ENCODE data around the gene PRKCH. TPM values are rescaled to one million over a fixed set of nuclear protein-coding genes. Genes with fewer than 3 reads are reported as not detected.
A peak's percentile ranks its signal among the peaks of the same experiment; 100 is the strongest.

Gene PRKCH
- total and polyA plus RNA-seq, 3 experiments from 2014 or later = 165 to 369 (median 166) TPM

DNA sequence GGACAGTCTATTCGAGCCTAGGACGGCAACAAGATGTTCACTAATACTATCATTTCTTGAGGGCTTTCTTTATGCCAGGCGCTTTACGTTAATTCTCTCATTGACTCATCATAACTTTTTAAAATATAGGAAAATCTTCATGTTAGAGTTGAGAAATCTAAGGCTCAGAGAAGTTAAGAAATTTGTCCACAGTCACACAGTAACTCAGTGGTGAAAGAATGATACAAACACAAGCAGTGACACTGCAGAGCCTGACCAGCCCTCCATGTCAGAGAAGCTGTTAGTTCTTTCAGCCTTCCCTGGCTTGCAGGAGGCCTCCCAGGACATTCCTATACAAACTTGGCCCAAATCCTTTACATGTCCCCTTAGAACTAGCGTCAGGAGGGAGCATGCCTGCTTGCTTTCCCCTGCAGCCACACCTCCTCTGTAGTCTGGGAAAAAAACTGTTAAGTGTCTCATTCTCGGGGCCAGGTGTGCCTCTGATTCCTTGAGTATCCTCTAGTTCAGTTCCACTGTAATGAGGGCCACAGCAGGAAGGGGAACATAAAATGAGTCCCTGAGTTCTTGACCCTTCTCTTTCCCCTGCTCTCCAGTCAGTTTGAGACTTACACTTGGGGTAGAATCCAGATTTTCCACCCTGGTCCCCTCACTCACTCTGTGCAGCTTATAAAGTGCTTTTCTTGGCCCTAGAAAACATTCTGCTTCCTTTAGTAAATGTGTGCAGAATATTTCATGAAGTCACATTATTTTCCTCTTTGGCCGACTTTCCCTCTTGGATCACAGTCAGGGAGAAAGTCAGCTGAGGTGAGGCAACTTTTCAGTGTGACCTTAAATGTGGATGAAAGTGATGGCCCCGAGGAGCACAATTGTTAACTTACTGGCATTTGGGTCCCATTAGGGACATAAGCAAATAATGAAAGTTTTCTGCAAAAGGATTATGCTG lies 221.7 kb downstream of the PRKCH start:
- Mint-ChIP-seq H3K4me3 (no peak overlapping the region), H3K27me3 (peaks cover 0 to 5% of the 10 kb centered on the region in 2 donors), H3K36me3 (peaks cover 12 to 99% (median 39%) of the 10 kb centered on the region in 3 donors), H3K4me1 (peaks cover 22 to 34% (median 31%) of the 10 kb centered on the region in 3 donors), H3K27ac (peak overlapping the region in 7 of 8 donors; percentile 57 to 82 (median 68)), H3K9me3 (no peaks in the 10 kb centered on the region)
- Histone ChIP-seq H3K9me3 (ENCODE audit: low read length) (no peaks in the 10 kb centered on the region), H3K4me3 (ENCODE audit: low read length) (no peak overlapping the region), H3K27me3 (ENCODE audit: insufficient read depth, low read length, poor library complexity, severe bottlenecking) (no peaks in the 10 kb centered on the region), H3K36me3 (ENCODE audit: insufficient read depth, low read length) (peaks cover 76% of the 10 kb centered on the region), H3K27ac (ENCODE audit: low read depth, low read length) (no peak overlapping the region), H3K4me1 (ENCODE audit: insufficient read depth, low read length) (no peaks in the 10 kb centered on the region)
- DNase-seq = no peak
- ChIA-PET CTCF (no interaction called here), POLR2A (no interaction called here)

DNA sequence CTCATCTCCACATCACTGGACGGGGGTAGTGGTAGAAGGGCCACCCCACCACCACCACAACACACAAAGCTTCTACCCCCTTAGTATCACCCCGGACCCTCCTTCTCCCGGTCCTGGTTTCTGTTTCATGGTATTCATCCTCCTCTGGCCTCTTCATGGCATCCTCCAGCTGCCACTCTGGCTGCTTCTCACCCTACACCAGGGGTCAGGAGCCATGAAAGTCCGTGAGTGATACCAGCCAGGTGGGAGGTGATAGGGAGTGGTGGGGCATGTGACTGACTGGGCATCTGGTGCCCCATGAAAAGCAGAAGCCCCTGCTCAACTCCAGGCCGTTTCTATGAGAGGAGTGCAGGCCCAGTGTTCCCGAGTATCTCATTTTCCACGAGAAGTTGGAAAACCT lies 222.6 kb downstream of the PRKCH start:
- peaks cover 0 to 4% of the 10 kb centered on the region in 2 donors for H3K27me3 Mint-ChIP-seq
- no peaks in the 10 kb centered on the region for H3K9me3 Mint-ChIP-seq
- H3K4me3 ChIP-seq (ENCODE audit: low read length) = no peak overlapping the region
- peak overlapping the region in 4 of 8 donors; percentile 29 to 87 (median 75) for H3K27ac Mint-ChIP-seq
- no peak overlapping the region for H3K27ac ChIP-seq (ENCODE audit: low read depth, low read length)
- H3K9me3 ChIP-seq (ENCODE audit: low read length) = no peaks in the 10 kb centered on the region
- no peak for DNase-seq
- CTCF ChIA-PET = no interaction called here
- no peaks in the 10 kb centered on the region for H3K4me1 ChIP-seq (ENCODE audit: insufficient read depth, low read length)
- peaks cover 75% of the 10 kb centered on the region for H3K36me3 ChIP-seq (ENCODE audit: insufficient read depth, low read length)
- H3K4me3 Mint-ChIP-seq = no peak overlapping the region
- POLR2A ChIA-PET = no interaction called here
- peaks cover 14 to 28% (median 25%) of the 10 kb centered on the region in 3 donors for H3K4me1 Mint-ChIP-seq
- H3K36me3 Mint-ChIP-seq = peaks cover 12 to 98% (median 34%) of the 10 kb centered on the region in 3 donors
- H3K27me3 ChIP-seq (ENCODE audit: insufficient read depth, low read length, poor library complexity, severe bottlenecking) = no peaks in the 10 kb centered on the region

DNA sequence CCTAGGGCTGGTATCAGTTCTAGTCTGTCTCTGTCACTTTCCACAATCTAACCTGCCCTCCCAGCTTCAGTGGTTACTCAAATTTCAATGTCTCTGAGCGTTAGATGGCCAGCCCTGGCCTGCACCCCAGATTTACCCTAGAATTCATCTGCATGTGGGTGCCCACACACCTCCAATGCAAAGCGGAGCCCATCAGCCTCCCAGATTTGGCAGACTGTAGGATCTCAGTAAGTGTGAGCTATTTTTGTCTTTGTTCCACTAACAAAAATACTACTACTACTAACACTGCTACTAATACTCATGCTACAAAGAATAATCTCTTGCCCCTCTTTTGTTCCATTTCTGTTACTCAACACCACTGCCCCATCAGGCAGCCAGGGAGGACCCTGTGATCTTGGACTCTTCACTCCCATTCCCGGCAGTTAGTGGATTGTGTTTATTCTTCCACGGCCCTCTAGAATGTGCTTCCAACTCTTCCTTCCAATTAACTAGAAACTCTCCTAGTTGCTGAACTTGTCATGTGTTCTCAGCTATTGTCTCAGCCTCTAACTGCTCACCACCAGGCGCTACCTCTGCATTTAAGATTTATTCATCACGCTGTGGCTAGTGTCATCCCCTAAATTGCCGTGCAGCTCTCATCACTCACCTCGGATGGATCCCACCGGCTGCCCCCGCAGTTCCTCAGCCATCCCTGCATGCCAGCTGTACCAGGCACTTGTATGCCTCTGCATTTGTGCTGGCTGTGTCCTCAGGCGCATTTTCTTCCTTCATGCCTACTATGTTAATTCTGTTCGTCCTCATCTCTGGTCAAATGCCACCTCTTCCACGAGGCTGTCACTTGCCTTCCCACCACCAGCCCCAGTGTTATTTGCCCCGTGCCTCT lies 223.3 kb downstream of the PRKCH start:
- peak overlapping the region; percentile 42 to 93 (median 72) for H3K27ac Mint-ChIP-seq

DNA sequence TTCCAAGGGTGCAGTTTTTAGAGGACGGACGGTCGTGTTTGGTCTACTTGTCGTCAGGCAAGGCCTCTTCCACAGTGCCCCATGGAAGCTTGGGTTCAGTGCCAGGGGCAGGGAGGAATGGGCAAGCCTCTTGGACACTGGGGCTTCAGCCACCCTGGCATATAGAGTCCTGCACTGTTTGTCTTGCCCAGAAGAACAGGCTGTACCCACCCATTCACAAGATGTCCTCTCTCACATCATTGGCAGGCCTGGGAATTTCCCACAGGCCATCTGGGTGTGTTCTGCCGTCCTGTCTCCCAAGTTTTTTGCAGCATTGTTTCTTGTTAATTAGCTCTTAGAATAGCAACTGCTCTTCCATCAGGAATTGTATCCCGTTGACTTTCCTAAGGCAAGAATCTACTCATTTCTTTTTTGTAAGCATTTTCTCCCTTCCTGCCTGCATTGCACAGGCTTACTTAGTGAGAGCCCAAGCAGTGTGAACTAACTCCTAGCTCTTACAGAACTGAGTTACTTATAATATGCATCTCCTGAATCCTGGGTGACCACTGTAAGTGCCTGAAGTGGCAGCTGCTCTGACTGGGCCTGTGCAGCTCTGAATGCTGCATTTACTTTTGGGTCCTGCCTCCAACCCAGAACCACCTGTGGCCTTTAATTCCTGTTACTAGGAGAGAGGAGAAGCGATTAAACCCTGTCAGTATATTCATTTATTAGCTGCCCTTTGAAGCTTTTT lies 224.5 kb downstream of the PRKCH start:
- Mint-ChIP-seq H3K36me3 (peaks cover 10 to 98% (median 39%) of the 10 kb centered on the region in 3 donors), H3K27me3 (peaks cover 0 to 3% of the 10 kb centered on the region in 2 donors), H3K27ac (peak overlapping the region in 4 of 8 donors; percentile 65 to 91 (median 85)), H3K4me3 (peak overlapping the region in 1 of 7 donors; percentile 28), H3K4me1 (peaks cover 18 to 39% (median 36%) of the 10 kb centered on the region in 3 donors), H3K9me3 (no peaks in the 10 kb centered on the region)
- no peak overlapping the region for H3K27ac ChIP-seq (ENCODE audit: low read depth, low read length)
- peaks cover 75% of the 10 kb centered on the region for H3K36me3 ChIP-seq (ENCODE audit: insufficient read depth, low read length)
- no peak for DNase-seq
- ChIA-PET POLR2A (interaction anchor here (0.5 kb wide), 1 partner anchor 153 kb away, joined by 3 read pairs; no protein-coding TSS in a partner anchor), CTCF (interaction anchor here (1.4 to 1.5 kb wide), 2 partner anchors 69 to 204 kb away, joined by 4 to 5 read pairs; no protein-coding TSS in a partner anchor)
- H3K27me3 ChIP-seq (ENCODE audit: insufficient read depth, low read length, poor library complexity, severe bottlenecking) = no peaks in the 10 kb centered on the region
- H3K4me1 ChIP-seq (ENCODE audit: insufficient read depth, low read length) = no peaks in the 10 kb centered on the region
- no peaks in the 10 kb centered on the region for H3K9me3 ChIP-seq (ENCODE audit: low read length)
- no peak overlapping the region for H3K4me3 ChIP-seq (ENCODE audit: low read length)

More for the DNA sequence above, 223.3 kb downstream of the PRKCH start:
- Mint-ChIP-seq H3K4me1 (peaks cover 17 to 31% (median 28%) of the 10 kb centered on the region in 3 donors), H3K9me3 (no peaks in the 10 kb centered on the region), H3K4me3 (no peak overlapping the region), H3K36me3 (peaks cover 12 to 98% (median 37%) of the 10 kb centered on the region in 3 donors), H3K27me3 (peaks cover 0 to 3% of the 10 kb centered on the region in 2 donors)
- Histone ChIP-seq H3K27ac (ENCODE audit: low read depth, low read length) (no peak overlapping the region), H3K27me3 (ENCODE audit: insufficient read depth, low read length, poor library complexity, severe bottlenecking) (no peaks in the 10 kb centered on the region), H3K36me3 (ENCODE audit: insufficient read depth, low read length) (peaks cover 76% of the 10 kb centered on the region), H3K4me1 (ENCODE audit: insufficient read depth, low read length) (no peaks in the 10 kb centered on the region), H3K9me3 (ENCODE audit: low read length) (no peaks in the 10 kb centered on the region), H3K4me3 (ENCODE audit: low read length) (no peak overlapping the region)
- POLR2A ChIA-PET = no interaction called here
- DNase-seq = no peak
- CTCF ChIA-PET = no interaction called here

DNA sequence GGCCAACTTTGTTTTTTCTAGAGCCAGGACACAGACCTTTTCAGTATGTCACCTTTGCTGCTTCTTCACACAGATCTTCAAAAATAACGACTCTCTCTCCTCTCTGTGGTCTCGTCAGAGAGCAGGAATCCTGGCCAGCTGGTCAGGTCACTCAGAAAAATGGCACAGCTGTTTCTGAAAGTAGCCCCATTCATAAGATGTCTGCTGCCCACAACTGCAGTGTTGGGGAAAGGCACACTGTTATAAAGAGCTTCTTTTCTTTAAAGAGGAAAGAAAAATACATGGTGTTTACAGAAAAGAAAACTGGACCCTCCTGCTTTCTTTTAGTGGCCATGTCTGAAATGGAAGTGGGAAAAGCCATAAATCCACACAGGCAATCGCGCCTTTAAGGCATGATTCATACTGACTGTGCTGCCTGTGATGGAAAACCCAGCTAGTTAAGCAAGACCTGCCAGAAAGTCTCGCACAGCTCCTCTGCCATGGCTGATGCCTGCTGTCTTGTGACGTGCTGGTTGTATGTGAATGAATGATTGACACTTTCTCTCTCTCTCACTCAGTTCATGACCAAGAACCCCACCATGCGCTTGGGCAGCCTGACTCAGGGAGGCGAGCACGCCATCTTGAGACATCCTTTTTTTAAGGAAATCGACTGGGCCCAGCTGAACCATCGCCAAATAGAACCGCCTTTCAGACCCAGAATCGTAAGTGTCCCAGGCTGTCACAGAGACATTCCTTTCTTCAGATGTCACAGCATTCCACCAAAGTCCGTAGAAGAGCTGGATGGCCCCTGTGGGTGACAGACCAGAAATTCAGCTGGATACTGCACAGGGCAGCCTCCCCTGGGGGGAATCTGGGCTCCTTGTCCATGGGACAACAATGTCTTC lies 226.0 kb downstream of the PRKCH start:
- H3K4me3 ChIP-seq (ENCODE audit: low read length) = no peak overlapping the region
- H3K36me3 ChIP-seq (ENCODE audit: insufficient read depth, low read length) = peaks cover 81% of the 10 kb centered on the region
- H3K27ac ChIP-seq (ENCODE audit: low read depth, low read length) = no peak overlapping the region
- H3K9me3 Mint-ChIP-seq = no peaks in the 10 kb centered on the region
- peaks cover 0 to 2% of the 10 kb centered on the region in 2 donors for H3K27me3 Mint-ChIP-seq
- peak overlapping the region; percentile 23 to 91 (median 73) for H3K27ac Mint-ChIP-seq
- H3K36me3 Mint-ChIP-seq = peaks cover 17 to 99% (median 38%) of the 10 kb centered on the region in 3 donors
- peaks cover 30 to 52% (median 50%) of the 10 kb centered on the region in 3 donors for H3K4me1 Mint-ChIP-seq
- H3K27me3 ChIP-seq (ENCODE audit: insufficient read depth, low read length, poor library complexity, severe bottlenecking) = no peaks in the 10 kb centered on the region
- no peak overlapping the region for H3K4me3 Mint-ChIP-seq
- POLR2A ChIA-PET = no interaction called here
- H3K9me3 ChIP-seq (ENCODE audit: low read length) = no peaks in the 10 kb centered on the region
- peaks cover 10% of the 10 kb centered on the region for H3K4me1 ChIP-seq (ENCODE audit: insufficient read depth, low read length)
- CTCF ChIA-PET = interaction anchor here (1.0 to 2.2 kb wide), 5 partner anchors 11 to 203 kb away, joined by 3 to 5 read pairs (median 4); no protein-coding TSS in a partner anchor
- no peak for DNase-seq

DNA sequence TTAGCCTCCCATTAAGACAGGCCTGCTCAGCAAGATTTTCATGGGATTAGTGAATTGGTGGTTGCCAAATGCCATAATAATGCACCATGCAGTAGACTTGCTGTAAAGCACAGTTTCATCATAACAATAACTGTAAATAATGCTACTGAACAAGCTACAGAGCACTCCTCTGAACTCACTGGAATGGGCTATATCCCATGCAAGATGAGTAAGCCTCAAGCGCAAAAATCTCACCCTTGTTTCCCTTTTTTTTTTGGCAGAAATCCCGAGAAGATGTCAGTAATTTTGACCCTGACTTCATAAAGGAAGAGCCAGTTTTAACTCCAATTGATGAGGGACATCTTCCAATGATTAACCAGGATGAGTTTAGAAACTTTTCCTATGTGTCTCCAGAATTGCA lies 228.0 kb downstream of the PRKCH start:
- Mint-ChIP-seq H3K4me3 (no peak overlapping the region), H3K36me3 (peaks cover 17 to 88% (median 38%) of the 10 kb centered on the region in 3 donors), H3K27me3 (no peaks in the 10 kb centered on the region), H3K9me3 (no peaks in the 10 kb centered on the region), H3K27ac (peak overlapping the region in 5 of 8 donors; percentile 18 to 57 (median 33)), H3K4me1 (peaks cover 46 to 67% (median 59%) of the 10 kb centered on the region in 3 donors)
- DNase-seq = no peak
- Histone ChIP-seq H3K4me1 (ENCODE audit: insufficient read depth, low read length) (peaks cover 18% of the 10 kb centered on the region), H3K27me3 (ENCODE audit: insufficient read depth, low read length, poor library complexity, severe bottlenecking) (no peaks in the 10 kb centered on the region), H3K9me3 (ENCODE audit: low read length) (no peaks in the 10 kb centered on the region), H3K4me3 (ENCODE audit: low read length) (no peak overlapping the region), H3K36me3 (ENCODE audit: insufficient read depth, low read length) (peaks cover 71% of the 10 kb centered on the region), H3K27ac (ENCODE audit: low read depth, low read length) (no peak overlapping the region)
- CTCF ChIA-PET = interaction anchor here (0.9 to 1.4 kb wide), 2 partner anchors 69 to 182 kb away, joined by 3 read pairs; no protein-coding TSS in a partner anchor
- POLR2A ChIA-PET = no interaction called here
